ENCODE results near the gene CADM4. TPM values are rescaled to one million over a fixed set of nuclear protein-coding genes. Genes with fewer than 3 reads are reported as not detected.
A peak's percentile ranks its signal among the peaks of the same experiment; 100 is the strongest.

CADM4 gene
- total and polyA plus RNA-seq, 9 of the 15 experiments (the other 6 are each of a cell fraction or from before 2014, with no cell fraction given): 0.03 to 4.6 (median 1.3) TPM

DNA sequence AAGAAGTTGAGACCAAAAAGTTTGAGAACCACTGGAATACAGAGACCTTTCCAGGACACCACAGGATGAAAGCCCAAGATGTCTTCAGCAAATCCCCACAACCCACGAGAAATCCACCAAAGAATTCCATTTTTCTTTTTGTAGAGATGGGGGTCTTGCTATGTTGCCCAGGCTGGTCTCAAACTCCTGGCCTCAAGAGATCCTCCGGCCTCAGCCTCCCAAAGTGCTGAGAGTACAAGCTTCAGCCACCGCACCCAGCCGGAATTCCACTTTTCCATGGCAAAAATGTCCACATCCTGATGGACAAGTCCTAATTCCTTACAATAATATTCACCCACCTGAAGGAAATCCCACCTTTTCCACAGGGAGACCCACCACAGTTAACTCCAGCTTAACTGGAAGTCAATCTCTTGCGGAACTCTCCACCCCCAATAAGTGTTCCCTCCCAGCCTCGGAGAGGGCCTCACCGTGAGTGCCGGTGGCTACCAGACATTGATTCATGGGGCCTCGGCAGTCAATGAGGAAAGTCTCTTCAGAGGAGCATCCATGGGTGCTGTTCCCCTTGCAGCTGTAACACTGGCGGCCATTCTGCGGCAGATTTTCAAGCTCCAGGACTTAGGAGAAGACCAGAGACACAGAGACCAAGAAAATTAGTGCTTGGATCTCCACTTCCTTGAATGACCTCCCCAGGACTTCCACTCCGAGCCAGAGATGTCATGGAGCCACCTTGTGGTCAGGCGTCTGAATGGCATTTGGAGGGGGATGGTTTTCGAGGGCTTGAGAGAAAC lies 12.3 kb upstream of the CADM4 start (continued):
- TF ChIP-seq, protein P1, sequence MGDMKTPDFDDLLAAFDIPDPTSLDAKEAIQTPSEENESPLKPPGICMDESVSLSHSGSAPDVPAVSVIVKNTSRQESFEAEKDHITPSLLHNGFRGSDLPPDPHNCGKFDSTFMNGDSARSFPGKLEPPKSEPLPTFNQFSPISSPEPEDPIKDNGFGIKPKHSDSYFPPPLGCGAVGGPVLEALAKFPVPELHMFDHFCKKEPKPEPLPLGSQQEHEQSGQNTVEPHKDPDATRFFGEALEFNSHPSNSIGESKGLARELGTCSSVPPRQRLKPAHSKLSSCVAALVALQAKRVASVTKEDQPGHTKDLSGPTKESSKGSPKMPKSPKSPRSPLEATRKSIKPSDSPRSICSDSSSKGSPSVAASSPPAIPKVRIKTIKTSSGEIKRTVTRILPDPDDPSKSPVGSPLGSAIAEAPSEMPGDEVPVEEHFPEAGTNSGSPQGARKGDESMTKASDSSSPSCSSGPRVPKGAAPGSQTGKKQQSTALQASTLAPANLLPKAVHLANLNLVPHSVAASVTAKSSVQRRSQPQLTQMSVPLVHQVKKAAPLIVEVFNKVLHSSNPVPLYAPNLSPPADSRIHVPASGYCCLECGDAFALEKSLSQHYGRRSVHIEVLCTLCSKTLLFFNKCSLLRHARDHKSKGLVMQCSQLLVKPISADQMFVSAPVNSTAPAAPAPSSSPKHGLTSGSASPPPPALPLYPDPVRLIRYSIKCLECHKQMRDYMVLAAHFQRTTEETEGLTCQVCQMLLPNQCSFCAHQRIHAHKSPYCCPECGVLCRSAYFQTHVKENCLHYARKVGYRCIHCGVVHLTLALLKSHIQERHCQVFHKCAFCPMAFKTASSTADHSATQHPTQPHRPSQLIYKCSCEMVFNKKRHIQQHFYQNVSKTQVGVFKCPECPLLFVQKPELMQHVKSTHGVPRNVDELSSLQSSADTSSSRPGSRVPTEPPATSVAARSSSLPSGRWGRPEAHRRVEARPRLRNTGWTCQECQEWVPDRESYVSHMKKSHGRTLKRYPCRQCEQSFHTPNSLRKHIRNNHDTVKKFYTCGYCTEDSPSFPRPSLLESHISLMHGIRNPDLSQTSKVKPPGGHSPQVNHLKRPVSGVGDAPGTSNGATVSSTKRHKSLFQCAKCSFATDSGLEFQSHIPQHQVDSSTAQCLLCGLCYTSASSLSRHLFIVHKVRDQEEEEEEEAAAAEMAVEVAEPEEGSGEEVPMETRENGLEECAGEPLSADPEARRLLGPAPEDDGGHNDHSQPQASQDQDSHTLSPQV (IDR thresholded peaks at IDR 0.05): 0 out of 2 replicates have a peak, but pooled peaks have one; percentile 60
- TF ChIP-seq YY1 (IDR thresholded peaks at IDR 0.05; ENCODE audit: borderline replicate concordance in 1 of 3, control insufficient read depth in 1 of 3, extremely low read depth in 1 of 3, insufficient read depth in 3 of 3, insufficient read length in 1 of 3, insufficient replicate concordance in 2 of 3, low read depth in 1 of 3, low read length in 2 of 3) (peak in 1 of 3 experiments; percentile 58), ZNF239 (CRISPR knock-in tag; IDR thresholded peaks at IDR 0.05) (no peak), SRSF7 (optimal IDR thresholded peaks at IDR 0.05; ENCODE audit: low read depth, low read length) (no peak), IRF2 (CRISPR knock-in tag; IDR thresholded peaks at IDR 0.05) (no peak), RCOR1 (IDR thresholded peaks at IDR 0.05; ENCODE audit: borderline replicate concordance in 1 of 2, low read depth in 2 of 2, low read length in 2 of 2) (peak in 1 of 2 experiments; percentile 62; a peak in 2 of 4 replicates), ZNF140 (CRISPR knock-in tag; IDR thresholded peaks at IDR 0.05) (no peak), CTBP1 (IDR thresholded peaks at IDR 0.05; ENCODE audit: borderline replicate concordance) (0 out of 2 replicates have a peak, but pooled peaks have one; percentile 40), ZNF830 (CRISPR knock-in tag; IDR thresholded peaks at IDR 0.05) (no peak), SREBF2 (CRISPR knock-in tag; IDR thresholded peaks at IDR 0.05) (no peak), ZC3H4 (CRISPR knock-in tag; IDR thresholded peaks at IDR 0.05; ENCODE audit: borderline replicate concordance) (no peak), ZNF174 (CRISPR knock-in tag; IDR thresholded peaks at IDR 0.05) (no peak), HDAC2 (IDR thresholded peaks at IDR 0.05) (0 out of 2 replicates have a peak, but pooled peaks have one; percentile 34), SMAD3 (CRISPR knock-in tag; conservative IDR thresholded peaks at IDR 0.05) (no peak), TAF9B (IDR thresholded peaks at IDR 0.05; ENCODE audit: partially characterized antibody) (no peak), HLTF (IDR thresholded peaks at IDR 0.05) (no peak), THRAP3 (IDR thresholded peaks at IDR 0.05; ENCODE audit: borderline replicate concordance) (no peak), ESRRA (IDR thresholded peaks at IDR 0.05; ENCODE audit: borderline replicate concordance, low read depth) (peak; percentile 71; the same call in 1 of the 2 replicates)
- TF ChIP-seq, protein P2, sequence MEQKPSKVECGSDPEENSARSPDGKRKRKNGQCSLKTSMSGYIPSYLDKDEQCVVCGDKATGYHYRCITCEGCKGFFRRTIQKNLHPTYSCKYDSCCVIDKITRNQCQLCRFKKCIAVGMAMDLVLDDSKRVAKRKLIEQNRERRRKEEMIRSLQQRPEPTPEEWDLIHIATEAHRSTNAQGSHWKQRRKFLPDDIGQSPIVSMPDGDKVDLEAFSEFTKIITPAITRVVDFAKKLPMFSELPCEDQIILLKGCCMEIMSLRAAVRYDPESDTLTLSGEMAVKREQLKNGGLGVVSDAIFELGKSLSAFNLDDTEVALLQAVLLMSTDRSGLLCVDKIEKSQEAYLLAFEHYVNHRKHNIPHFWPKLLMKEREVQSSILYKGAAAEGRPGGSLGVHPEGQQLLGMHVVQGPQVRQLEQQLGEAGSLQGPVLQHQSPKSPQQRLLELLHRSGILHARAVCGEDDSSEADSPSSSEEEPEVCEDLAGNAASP (IDR thresholded peaks at IDR 0.05): no peak
- TF ChIP-seq, protein P3, sequence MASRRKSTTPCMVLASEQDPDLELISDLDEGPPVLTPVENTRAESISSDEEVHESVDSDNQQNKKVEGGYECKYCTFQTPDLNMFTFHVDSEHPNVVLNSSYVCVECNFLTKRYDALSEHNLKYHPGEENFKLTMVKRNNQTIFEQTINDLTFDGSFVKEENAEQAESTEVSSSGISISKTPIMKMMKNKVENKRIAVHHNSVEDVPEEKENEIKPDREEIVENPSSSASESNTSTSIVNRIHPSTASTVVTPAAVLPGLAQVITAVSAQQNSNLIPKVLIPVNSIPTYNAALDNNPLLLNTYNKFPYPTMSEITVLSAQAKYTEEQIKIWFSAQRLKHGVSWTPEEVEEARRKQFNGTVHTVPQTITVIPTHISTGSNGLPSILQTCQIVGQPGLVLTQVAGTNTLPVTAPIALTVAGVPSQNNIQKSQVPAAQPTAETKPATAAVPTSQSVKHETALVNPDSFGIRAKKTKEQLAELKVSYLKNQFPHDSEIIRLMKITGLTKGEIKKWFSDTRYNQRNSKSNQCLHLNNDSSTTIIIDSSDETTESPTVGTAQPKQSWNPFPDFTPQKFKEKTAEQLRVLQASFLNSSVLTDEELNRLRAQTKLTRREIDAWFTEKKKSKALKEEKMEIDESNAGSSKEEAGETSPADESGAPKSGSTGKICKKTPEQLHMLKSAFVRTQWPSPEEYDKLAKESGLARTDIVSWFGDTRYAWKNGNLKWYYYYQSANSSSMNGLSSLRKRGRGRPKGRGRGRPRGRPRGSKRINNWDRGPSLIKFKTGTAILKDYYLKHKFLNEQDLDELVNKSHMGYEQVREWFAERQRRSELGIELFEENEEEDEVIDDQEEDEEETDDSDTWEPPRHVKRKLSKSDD (conservative IDR thresholded peaks at IDR 0.05; ENCODE audit: low read length): no peak
